Tibial artery (tissue), 4 donors: ENCODE results near the gene VEPH1.

Experiments
- DNase-seq, 2 donors: peaks; one replicate each; pipeline ENCODE4 v3.0.0-alpha.2; 2019
- H3K27ac ChIP-seq, 2 donors: fragments of 200-600 bp; sonication (generic) in 1 of 2; 1 replicate in 1 of 2; 2 replicates in 1 of 2; pipeline ENCODE4 v1.5.1; 2018 to 2019; ENCODE audit warnings: mild to moderate bottlenecking in 1 of 2
- H3K27me3 ChIP-seq, 2 donors: fragments of 200-600 bp; sonication (generic) in 1 of 2; one replicate each; pipeline versions ENCODE4 v1.5.1 to v1.6.0; 2016 to 2019
- H3K36me3 ChIP-seq, 3 donors: fragments of 200-600 bp; sonication (generic) in 2 of 3; one replicate each; pipeline ENCODE4 v1.5.1; 2016 to 2019; ENCODE audit warnings: mild to moderate bottlenecking in 2 of 3
- H3K4me1 ChIP-seq, 4 donors: fragments of 200-600 bp; sonication (generic) in 2 of 4; 1 replicate in 3 of 4; 2 replicates in 1 of 4; pipeline ENCODE4 v1.5.1; 2016 to 2019
- H3K4me3 ChIP-seq, 2 donors: fragments of 200-600 bp; sonication (generic) in 1 of 2; 1 replicate in 1 of 2; 2 replicates in 1 of 2; pipeline ENCODE4 v1.5.1; 2018 to 2019; ENCODE audit warnings: mild to moderate bottlenecking in 2 of 2
- H3K9me3 ChIP-seq, 3 donors: fragments of 200-600 bp; sonication (generic) in 1 of 3; one replicate each; pipeline ENCODE4 v1.5.1; 2016 to 2019
- CTCF ChIP-seq, 2 experiments: fragments of 200-600 bp in 1 of 2; fragments of 450-650 bp in 1 of 2; IDR thresholded peaks; one replicate each; pipeline ENCODE4 v1.5.1; 2017 to 2019; ENCODE audit warnings: antibody characterized with exemption in 2 of 2, mild to moderate bottlenecking in 1 of 2, moderate library complexity in 1 of 2
- intact Hi-C: fragments of 100-400 bp; cut with DNase I; formaldehyde crosslinking; loops from one replicate; pipeline ENCODE4 v1.15.0; 2023; ENCODE audit warnings: low total_unique reads

VEPH1 gene

GRCh38 chr3:157522648-157523047, 19.4 kb upstream of the VEPH1 start:
- no peak overlapping the region for H3K4me3 ChIP-seq
- no peak for TF ChIP-seq CTCF (IDR thresholded peaks at IDR 0.05)
- no peaks in the 10 kb centered on the region for H3K27me3 ChIP-seq
- no peak overlapping the region for H3K27ac ChIP-seq
- H3K4me1 ChIP-seq: peaks cover 0 to 15% (median 0%) of the 10 kb centered on the region in 4 donors
- H3K9me3 ChIP-seq: peaks cover 0 to 4% (median 0%) of the 10 kb centered on the region in 3 donors
- no peak for DNase-seq
- no peaks in the 10 kb centered on the region for H3K36me3 ChIP-seq
- intact Hi-C loops: no loop called here

- no peaks in the 10 kb centered on the region for H3K36me3 ChIP-seq
- H3K4me3 ChIP-seq: no peak overlapping the region
- peaks cover 0 to 15% (median 0%) of the 10 kb centered on the region in 4 donors for H3K4me1 ChIP-seq
- peak overlapping the region in 1 of 2 donors; percentile 13 for H3K27ac ChIP-seq
- H3K27me3 ChIP-seq: no peaks in the 10 kb centered on the region
- no peak for DNase-seq
- intact Hi-C loops: no loop called here
- no peak for TF ChIP-seq CTCF (IDR thresholded peaks at IDR 0.05)
- H3K9me3 ChIP-seq: peaks cover 0 to 4% (median 0%) of the 10 kb centered on the region in 3 donors
These were observed 17.4 kb upstream of the VEPH1 start for GRCh38 chr3:157520485-157521150.

GRCh38 chr3:157518881-157519280, 15.7 kb upstream of the VEPH1 start:
- intact Hi-C loops: no loop called here

GRCh38 chr3:157516928-157517327, 13.7 kb upstream of the VEPH1 start:
- H3K4me1 ChIP-seq: peaks cover 0 to 15% (median 0%) of the 10 kb centered on the region in 4 donors
- TF ChIP-seq CTCF (IDR thresholded peaks at IDR 0.05): no peak
- H3K27me3 ChIP-seq: no peaks in the 10 kb centered on the region
- no peak overlapping the region for H3K4me3 ChIP-seq
- intact Hi-C loops: no loop called here
- peaks cover 0 to 4% (median 0%) of the 10 kb centered on the region in 3 donors for H3K9me3 ChIP-seq
- DNase-seq: no peak
- no peak overlapping the region for H3K27ac ChIP-seq
- no peaks in the 10 kb centered on the region for H3K36me3 ChIP-seq

More at GRCh38 chr3:157518881-157519280, 15.7 kb upstream of the VEPH1 start:
- no peak overlapping the region for H3K4me3 ChIP-seq
- H3K9me3 ChIP-seq: peaks cover 0 to 4% (median 0%) of the 10 kb centered on the region in 3 donors
- no peak for DNase-seq
- no peaks in the 10 kb centered on the region for H3K36me3 ChIP-seq
- no peaks in the 10 kb centered on the region for H3K27me3 ChIP-seq
- TF ChIP-seq CTCF (IDR thresholded peaks at IDR 0.05): no peak
- no peak overlapping the region for H3K27ac ChIP-seq
- H3K4me1 ChIP-seq: peaks cover 0 to 15% (median 0%) of the 10 kb centered on the region in 4 donors

- Histone ChIP-seq H3K36me3 (no peaks in the 10 kb centered on the region), H3K4me1 (peaks cover 0 to 2% (median 0%) of the 10 kb centered on the region in 4 donors), H3K4me3 (no peak overlapping the region), H3K9me3 (peaks cover 0 to 4% (median 0%) of the 10 kb centered on the region in 3 donors), H3K27me3 (no peaks in the 10 kb centered on the region), H3K27ac (no peak overlapping the region)
- intact Hi-C loops: no loop called here
- DNase-seq: no peak
- TF ChIP-seq CTCF (IDR thresholded peaks at IDR 0.05): no peak
These were observed 12.2 kb upstream of the VEPH1 start for GRCh38 chr3:157515398-157515797.
